ENCODE measurements around the gene BSDC1.

- TF ChIP-seq CTCF (IDR thresholded peaks at IDR 0.05) (no peak), REST (IDR thresholded peaks at IDR 0.05; ENCODE audit: insufficient read depth in 1 of 2, low read depth in 2 of 2, low read length in 1 of 2) (no peak), POLR2AphosphoS5 (IDR thresholded peaks at IDR 0.05; ENCODE audit: low read depth, low read length) (peak; percentile 48; the same call in 1 of the 2 replicates)
These were observed 61.8 kb downstream of the BSDC1 start for GRCh38 chr1:32332290-32333079.
